Coronary artery (tissue), 2 donors: ENCODE results near the gene BICD2.

Source experiments
- DNase-seq: peaks from one replicate; pipeline ENCODE4 v3.0.0-alpha.2; 2017; ENCODE audit warnings: low spot score
- H3K27ac ChIP-seq, 2 donors: fragments of 200-600 bp; sonication (generic); one replicate each; pipeline ENCODE4 v1.5.1; 2016 to 2019
- H3K4me3 ChIP-seq: fragments of 200-600 bp; sonication (generic); 2 replicates; pipeline ENCODE4 v1.5.1; 2016; ENCODE audit warnings: mild to moderate bottlenecking, moderate library complexity
- CTCF ChIP-seq: fragments of 200-600 bp; sonication (generic); IDR thresholded peaks from one replicate; pipeline ENCODE4 v1.5.1; 2019; ENCODE audit warnings: antibody characterized with exemption

The BICD2 gene

GRCh38 chr9:92739346-92739970 lies 25.2 kb downstream of the BICD2 start:
- TF ChIP-seq CTCF: no peak
- peak; percentile 68 for DNase-seq
- no peak overlapping the region for H3K4me3 ChIP-seq
- H3K27ac ChIP-seq: peak overlapping the region; percentile 42 to 82

GRCh38 chr9:92738661-92739081 lies 26.0 kb downstream of the BICD2 start:
- peak overlapping the region; percentile 42 to 82 for H3K27ac ChIP-seq

GRCh38 chr9:92737611-92738299 lies 26.9 kb downstream of the BICD2 start:
- no peak overlapping the region for H3K27ac ChIP-seq
- no peak for DNase-seq

More at GRCh38 chr9:92738661-92739081, 26.0 kb downstream of the BICD2 start:
- TF ChIP-seq CTCF: no peak
- DNase-seq: no peak
- H3K4me3 ChIP-seq: no peak overlapping the region

GRCh38 chr9:92737216-92737606 lies 27.4 kb downstream of the BICD2 start:
- TF ChIP-seq CTCF: no peak
- Histone ChIP-seq H3K4me3 (no peak overlapping the region), H3K27ac (no peak overlapping the region)
- DNase-seq: no peak

More at GRCh38 chr9:92737611-92738299, 26.9 kb downstream of the BICD2 start:
- TF ChIP-seq CTCF: no peak
- H3K4me3 ChIP-seq: no peak overlapping the region

GRCh38 chr9:92736563-92737215 lies 27.9 kb downstream of the BICD2 start:
- Histone ChIP-seq H3K27ac (no peak overlapping the region), H3K4me3 (no peak overlapping the region)
- no peak for TF ChIP-seq CTCF

GRCh38 chr9:92735636-92736562 lies 28.7 kb downstream of the BICD2 start:
- Histone ChIP-seq H3K4me3 (no peak overlapping the region), H3K27ac (no peak overlapping the region)
- peak; percentile 52 for DNase-seq
- TF ChIP-seq CTCF: no peak

More at GRCh38 chr9:92736563-92737215, 27.9 kb downstream of the BICD2 start:
- no peak for DNase-seq
